Progenitor cell of endocrine pancreas (in vitro differentiated cells): ENCODE measurements around the gene NUMA1. TPM values are rescaled to one million over a fixed set of nuclear protein-coding genes. Genes with fewer than 3 reads are reported as not detected.
A peak's percentile ranks its signal among the peaks of the same experiment; 100 is the strongest.

Experiments
- DNase-seq: peaks from one replicate; pipeline ENCODE4 v3.0.0; 2021; ENCODE audit warnings: low spot score; ENCODE audit not compliant: unreplicated experiment
- H3K27ac Mint-ChIP-seq: 2 replicates; pipeline ENCODE4 v1.8.0; 2021; ENCODE audit warnings: mild to moderate bottlenecking, moderate library complexity, mixed read lengths
- H3K27me3 Mint-ChIP-seq: 2 replicates; pipeline ENCODE4 v1.8.0; 2021; ENCODE audit warnings: mixed read lengths
- H3K36me3 Mint-ChIP-seq: 2 replicates; pipeline ENCODE4 v1.8.0; 2022; ENCODE audit warnings: mixed read lengths; ENCODE audit not compliant: insufficient read depth
- H3K4me1 Mint-ChIP-seq: 2 replicates; pipeline ENCODE4 v1.8.0; 2021; ENCODE audit warnings: low read depth, mixed read lengths
- H3K4me3 Mint-ChIP-seq: 2 replicates; pipeline ENCODE4 v1.8.0; 2021; ENCODE audit warnings: low read depth, mild to moderate bottlenecking, moderate library complexity, mixed read lengths
- H3K9me3 Mint-ChIP-seq: 2 replicates; pipeline ENCODE4 v1.8.0; 2021; ENCODE audit warnings: low read depth, mixed read lengths
- CTCF ChIP-seq: fragments of 200-600 bp; sonication (generic); IDR thresholded peaks from one replicate; pipeline ENCODE4 v1.5.0; 2021; ENCODE audit warnings: antibody characterized with exemption, mild to moderate bottlenecking; ENCODE audit not compliant: unreplicated experiment
- total RNA-seq: library from RNA; stranded (reverse); gene quantifications from 2 replicates; pipeline ENCODE4 v1.2.1, GENCODE V29; 2021

Gene NUMA1
- total RNA-seq, 1 donor from 2014 or later = 255 TPM

GRCh38 chr11:71979602-71980001 is 100.7 kb downstream of the NUMA1 start:
- Mint-ChIP-seq H3K27me3 (no peaks in the 10 kb centered on the region), H3K27ac (no peak overlapping the region), H3K36me3 (peaks cover 11% of the 10 kb centered on the region), H3K4me1 (no peaks in the 10 kb centered on the region), H3K9me3 (no peaks in the 10 kb centered on the region), H3K4me3 (no peak overlapping the region)
- no peak for DNase-seq
- no peak for TF ChIP-seq CTCF

GRCh38 chr11:71979094-71979493 is 101.2 kb downstream of the NUMA1 start:
- no peak overlapping the region for H3K27ac Mint-ChIP-seq
- DNase-seq = no peak
- no peak overlapping the region for H3K4me3 Mint-ChIP-seq
- peaks cover 14% of the 10 kb centered on the region for H3K36me3 Mint-ChIP-seq
- no peaks in the 10 kb centered on the region for H3K4me1 Mint-ChIP-seq
- TF ChIP-seq CTCF = no peak
- no peaks in the 10 kb centered on the region for H3K9me3 Mint-ChIP-seq
- no peaks in the 10 kb centered on the region for H3K27me3 Mint-ChIP-seq

DNA sequence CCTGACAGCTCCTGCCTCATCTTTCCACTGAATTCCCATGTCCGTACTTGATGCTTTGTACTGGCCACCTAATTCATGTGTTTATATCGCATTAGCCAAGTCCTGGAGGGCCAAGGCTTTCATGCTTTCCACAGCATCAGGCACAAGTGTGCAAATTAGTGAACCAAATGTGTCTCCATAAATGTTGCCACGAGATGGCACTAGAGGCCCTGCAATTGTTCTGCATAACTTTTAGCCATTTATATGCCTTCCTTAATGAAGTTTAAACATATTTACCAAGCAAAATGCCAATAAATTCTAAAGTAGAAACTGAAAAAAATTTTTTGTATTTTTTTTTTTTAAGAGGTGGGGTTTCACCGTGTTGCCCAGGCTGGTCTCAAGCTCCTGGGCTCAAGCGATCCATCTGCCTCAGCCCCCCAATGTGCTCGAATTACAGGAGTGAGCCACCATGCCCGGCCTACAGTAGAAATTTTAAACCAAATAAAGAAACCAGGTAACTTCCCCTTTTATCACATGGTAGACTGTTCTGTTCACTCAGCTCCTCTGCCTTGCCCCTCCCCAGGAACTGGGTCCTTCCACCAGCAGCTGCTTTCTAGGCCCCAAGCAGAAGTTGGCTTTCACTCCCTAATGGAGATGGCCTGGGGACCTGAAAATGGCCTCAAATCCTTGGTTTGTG is 102.5 kb downstream of the NUMA1 start:
- H3K9me3 Mint-ChIP-seq = no peaks in the 10 kb centered on the region
- DNase-seq = no peak
- no peak overlapping the region for H3K27ac Mint-ChIP-seq
- no peaks in the 10 kb centered on the region for H3K4me1 Mint-ChIP-seq
- peak; percentile 66 for TF ChIP-seq CTCF
- no peaks in the 10 kb centered on the region for H3K27me3 Mint-ChIP-seq
- H3K4me3 Mint-ChIP-seq = no peak overlapping the region
- H3K36me3 Mint-ChIP-seq = peaks cover 11% of the 10 kb centered on the region

GRCh38 chr11:71977090-71977489 is 103.3 kb downstream of the NUMA1 start:
- Mint-ChIP-seq H3K4me3 (no peak overlapping the region), H3K4me1 (no peaks in the 10 kb centered on the region), H3K27ac (no peak overlapping the region), H3K36me3 (peaks cover 10% of the 10 kb centered on the region), H3K27me3 (no peaks in the 10 kb centered on the region), H3K9me3 (no peaks in the 10 kb centered on the region)
- no peak for DNase-seq
- no peak for TF ChIP-seq CTCF

DNA sequence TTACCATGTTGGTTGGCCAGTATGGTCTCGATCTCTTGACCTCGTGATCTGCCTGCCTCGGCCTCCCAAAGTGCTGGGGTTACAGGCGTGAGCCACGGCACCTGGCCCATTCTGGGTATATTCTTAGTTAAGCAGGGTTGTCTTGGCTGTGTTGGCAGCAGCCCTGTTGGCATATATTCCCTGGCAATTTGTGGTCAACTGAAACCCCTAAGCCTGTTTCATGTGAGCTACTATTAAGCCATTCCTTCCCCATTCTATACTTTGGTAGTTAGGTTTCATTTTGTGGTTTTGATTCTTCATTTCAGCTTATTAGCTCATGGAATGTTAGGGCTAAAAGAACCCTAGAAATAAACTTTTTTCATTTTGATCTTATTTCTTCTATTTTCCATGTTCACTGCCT is 103.8 kb downstream of the NUMA1 start:
- Mint-ChIP-seq H3K4me3 (no peak overlapping the region), H3K9me3 (no peaks in the 10 kb centered on the region), H3K27me3 (no peaks in the 10 kb centered on the region), H3K27ac (no peak overlapping the region), H3K4me1 (no peaks in the 10 kb centered on the region), H3K36me3 (peaks cover 13% of the 10 kb centered on the region)
- no peak for TF ChIP-seq CTCF
- no peak for DNase-seq
